ENCODE data around the gene HSPA12A.

Gene HSPA12A

GRCh38 chr10:116663342-116663741 is 79.0 kb downstream of the HSPA12A start:
- DNase-seq, result no peak

- DNase-seq, result no peak
Observed at GRCh38 chr10:116660860-116661259, 81.5 kb downstream of the HSPA12A start.

GRCh38 chr10:116659049-116659670 is 83.2 kb downstream of the HSPA12A start:
- DNase-seq, result no peak

GRCh38 chr10:116657863-116658551 is 84.4 kb downstream of the HSPA12A start:
- no peak for DNase-seq

GRCh38 chr10:116656044-116656443 is 86.3 kb downstream of the HSPA12A start:
- no peak for DNase-seq

GRCh38 chr10:116655568-116655967 is 86.8 kb downstream of the HSPA12A start:
- no peak for DNase-seq

- no peak for DNase-seq
Observed at GRCh38 chr10:116654816-116655215, 87.5 kb downstream of the HSPA12A start.

- DNase-seq, result no peak
Observed at GRCh38 chr10:116653885-116654284, 88.5 kb downstream of the HSPA12A start.

- no peak for DNase-seq
Observed at GRCh38 chr10:116648903-116649302, 93.5 kb downstream of the HSPA12A start.

GRCh38 chr10:116646502-116646901 is 95.9 kb downstream of the HSPA12A start:
- DNase-seq, result no peak

GRCh38 chr10:116637830-116638229 is 104.5 kb downstream of the HSPA12A start:
- no peak for DNase-seq

GRCh38 chr10:116636976-116637375 is 105.4 kb downstream of the HSPA12A start:
- DNase-seq, result no peak

GRCh38 chr10:116636385-116636784 is 106.0 kb downstream of the HSPA12A start:
- DNase-seq, result no peak

- DNase-seq, result no peak
Observed at GRCh38 chr10:116634126-116634975, 108.0 kb downstream of the HSPA12A start.

GRCh38 chr10:116633216-116633600 is 109.2 kb downstream of the HSPA12A start:
- no peak for DNase-seq

- DNase-seq, result no peak
Observed at GRCh38 chr10:116632596-116633215, 109.7 kb downstream of the HSPA12A start.

- no peak for DNase-seq
Observed at GRCh38 chr10:116631871-116632295, 110.5 kb downstream of the HSPA12A start.

GRCh38 chr10:116630020-116630419 is 112.3 kb downstream of the HSPA12A start:
- no peak for DNase-seq

- DNase-seq, result no peak
Observed at GRCh38 chr10:116629340-116629739, 113.0 kb downstream of the HSPA12A start.

- peak in 1 of 2 experiments; percentile 10 for DNase-seq
Observed at GRCh38 chr10:116627386-116627933, 114.9 kb downstream of the HSPA12A start.

- no peak for DNase-seq
Observed at GRCh38 chr10:116626815-116627214, 115.6 kb downstream of the HSPA12A start.

- DNase-seq, result no peak
Observed at GRCh38 chr10:116625845-116626244, 116.5 kb downstream of the HSPA12A start.

Measured in NCI-H2081 (cell line).